Renal pelvis (tissue), 4 donors: Measurements from ENCODE around the gene HOXA7. TPM values are rescaled to one million over a fixed set of nuclear protein-coding genes. Genes with fewer than 3 reads are reported as not detected.

Experiments used
- DNase-seq: peaks from one replicate; pipeline ENCODE4 v3.0.0-alpha.2; 2013
- polyA plus RNA-seq, 3 donors: library from polyadenylated mRNA; unstranded; fragments of 120-200 nt; gene quantifications; one replicate each; pipeline ENCODE4 v1.2.1, GENCODE V29; 2013; ENCODE audit not compliant: insufficient read length in 3 of 3

Gene HOXA7
- polyA plus RNA-seq, 3 donors = 28.1 to 31.7 (median 28.6) TPM

DNA sequence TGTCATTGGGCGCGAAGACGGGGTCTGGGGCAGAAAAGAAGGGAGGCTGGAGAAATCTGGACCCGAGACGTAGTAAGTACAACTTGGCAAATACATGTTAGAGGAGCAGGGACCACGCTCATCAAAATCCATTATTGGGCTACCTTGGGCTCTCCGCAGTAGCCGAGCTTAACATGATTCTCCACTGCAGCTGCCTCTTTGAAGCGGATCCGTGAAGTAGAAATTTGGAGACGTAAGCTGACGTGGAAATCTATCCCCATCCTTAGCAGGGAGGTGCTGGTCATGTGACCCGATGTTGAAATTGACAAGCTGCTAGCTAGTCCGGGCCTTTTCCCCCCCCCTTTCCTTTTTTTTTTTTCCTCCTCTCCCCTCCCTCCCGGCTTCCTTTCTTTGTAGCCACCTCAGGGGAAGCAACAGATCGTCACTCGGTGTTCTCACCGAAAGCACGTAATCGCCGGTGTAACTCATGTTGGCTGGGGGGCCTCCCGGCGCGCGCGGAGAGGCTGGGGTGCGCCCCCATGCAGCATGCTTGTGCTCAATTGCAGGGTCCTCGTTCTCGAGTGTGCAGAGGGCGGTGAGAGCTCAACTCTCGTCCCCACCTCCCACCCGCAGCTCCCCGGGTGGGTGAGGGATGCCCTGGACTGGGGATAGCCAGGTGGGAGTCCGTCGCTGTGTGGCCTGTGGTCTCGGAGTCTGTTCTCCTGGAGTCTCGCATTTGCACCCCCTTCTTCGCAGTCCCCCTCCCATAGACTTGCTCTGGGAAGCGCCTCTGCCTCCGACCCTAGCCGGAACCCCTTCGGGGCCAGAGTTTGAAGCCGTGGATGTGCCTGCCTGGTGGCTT, 28.8 kb upstream of the HOXA7 start, which contains the start of gene HOXA11:
TSS of gene HOXA11 (minus strand) at position 220 of the 841 bp plus-strand sequence. CDS start at position 132, 88 bp downstream.
- DNase-seq = peak; percentile 95

GRCh38 chr7:27184337-27185012, 28.0 kb upstream of the HOXA7 start:
- DNase-seq = no peak

- DNase-seq = no peak
Observed at GRCh38 chr7:27183682-27184336, 27.3 kb upstream of the HOXA7 start.

DNA sequence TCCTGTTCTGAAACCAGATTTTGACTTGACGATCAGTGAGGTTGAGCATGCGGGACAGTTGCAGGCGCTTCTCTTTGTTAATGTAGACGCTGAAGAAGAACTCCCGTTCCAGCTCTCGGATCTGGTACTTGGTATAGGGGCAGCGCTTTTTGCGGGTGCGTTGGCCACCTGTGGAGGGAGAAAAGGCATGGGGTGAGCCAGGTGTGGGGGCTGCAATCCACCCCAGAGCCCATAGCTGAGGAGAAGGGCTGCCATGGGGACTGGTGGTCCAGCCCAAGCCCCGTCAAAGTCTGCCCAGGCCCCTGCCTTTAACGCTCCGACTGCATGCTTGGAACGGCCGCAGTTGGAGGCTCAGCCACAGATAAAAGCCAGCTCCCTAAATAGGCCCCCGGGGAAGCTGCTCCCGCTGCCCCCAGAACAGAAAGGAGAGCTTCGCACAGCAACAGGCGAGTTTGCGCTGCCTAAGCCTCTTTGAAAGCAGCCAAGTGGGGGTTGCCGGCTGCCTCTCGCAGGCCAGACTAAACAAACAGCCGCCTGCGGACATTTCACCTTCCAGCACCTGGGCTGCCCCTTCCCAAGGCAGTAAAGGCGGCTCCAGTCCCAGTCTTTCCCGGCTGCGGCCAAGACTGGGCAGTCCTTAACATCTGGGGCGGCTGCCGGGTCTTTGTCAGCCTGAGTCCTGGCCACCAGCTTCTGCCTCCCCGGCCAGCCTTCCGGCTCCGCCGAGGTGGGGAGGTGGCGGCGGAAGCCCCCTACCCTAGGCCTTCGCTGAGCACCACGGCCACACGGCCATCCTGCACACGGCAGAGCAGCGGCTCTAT, 26.6 kb upstream of the HOXA7 start:
- no peak for DNase-seq

DNA sequence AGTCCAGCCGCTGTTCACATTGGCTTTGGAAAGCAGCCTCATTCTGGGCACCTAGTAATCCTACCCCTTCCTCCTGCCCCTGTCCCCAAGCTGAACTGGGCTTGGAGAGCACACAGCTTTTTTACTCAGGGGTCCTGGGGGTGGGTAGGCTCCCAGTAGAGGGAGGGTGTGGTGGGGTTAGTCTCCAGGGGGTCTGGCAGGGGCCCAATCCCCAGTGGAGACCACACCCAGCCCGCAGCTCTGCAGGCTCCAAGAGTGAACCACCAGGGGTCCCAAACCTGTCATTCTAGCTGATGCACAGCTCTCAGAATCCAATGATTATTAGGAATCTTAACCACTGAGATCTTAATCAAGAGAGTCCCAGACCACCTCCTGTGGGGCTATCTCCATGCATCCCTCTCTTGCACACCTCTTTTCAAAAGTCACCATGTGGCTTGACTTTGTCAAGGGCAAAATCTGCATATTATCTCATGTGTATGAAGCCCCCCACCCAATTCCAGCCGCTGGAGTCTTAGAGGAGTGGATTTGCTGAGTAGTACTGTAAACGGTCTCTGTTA, 25.9 kb upstream of the HOXA7 start:
- DNase-seq = no peak

- DNase-seq = no peak
Observed at GRCh38 chr7:27181795-27182275, 25.4 kb upstream of the HOXA7 start.

- DNase-seq = no peak
Observed at GRCh38 chr7:27180431-27181420, 24.3 kb upstream of the HOXA7 start.

DNA sequence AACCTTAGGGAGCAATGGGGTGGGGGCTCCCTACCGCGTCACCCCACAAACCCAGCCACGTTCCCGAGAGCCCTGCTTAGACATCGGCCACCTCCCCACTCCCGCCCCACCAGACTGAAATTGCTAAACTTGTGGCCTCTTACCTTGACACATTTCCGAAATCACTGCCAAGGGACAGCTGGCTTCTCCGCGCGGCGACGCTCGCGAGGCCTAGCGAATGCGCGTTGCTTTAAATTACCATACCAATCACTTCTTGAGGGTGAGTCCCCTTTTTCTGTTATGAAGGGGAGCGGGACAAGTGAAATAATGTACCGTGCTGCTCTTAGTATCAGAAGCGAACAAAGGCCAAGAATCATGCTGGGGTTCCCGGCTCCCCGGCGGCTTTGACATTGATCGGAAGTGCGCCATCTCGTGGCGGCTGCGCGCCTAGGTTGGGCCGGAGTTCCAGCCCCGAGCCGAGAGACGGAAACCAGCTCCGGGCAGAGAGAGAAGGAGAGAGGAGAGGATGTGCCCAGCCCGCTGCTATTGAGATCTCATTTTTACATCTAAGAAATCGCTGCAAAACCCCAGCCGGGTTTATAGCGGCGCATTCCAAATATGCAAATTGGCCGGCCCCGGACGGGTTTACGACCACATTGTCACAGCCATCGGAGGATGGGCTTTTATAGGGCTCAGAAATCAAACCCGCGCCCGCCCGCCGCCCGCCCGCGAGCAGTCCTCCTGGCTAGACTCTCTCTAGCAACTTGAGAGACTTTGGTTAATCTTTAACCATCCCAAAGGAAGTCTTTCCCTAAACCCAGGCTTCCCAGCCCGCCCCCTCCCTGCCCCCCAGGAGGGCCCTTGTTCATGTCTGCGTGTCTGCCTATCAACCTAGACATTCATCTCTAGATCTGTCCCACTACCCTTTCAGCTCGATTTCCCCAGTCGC, 23.3 kb upstream of the HOXA7 start:
- peak; percentile 93 for DNase-seq

DNA sequence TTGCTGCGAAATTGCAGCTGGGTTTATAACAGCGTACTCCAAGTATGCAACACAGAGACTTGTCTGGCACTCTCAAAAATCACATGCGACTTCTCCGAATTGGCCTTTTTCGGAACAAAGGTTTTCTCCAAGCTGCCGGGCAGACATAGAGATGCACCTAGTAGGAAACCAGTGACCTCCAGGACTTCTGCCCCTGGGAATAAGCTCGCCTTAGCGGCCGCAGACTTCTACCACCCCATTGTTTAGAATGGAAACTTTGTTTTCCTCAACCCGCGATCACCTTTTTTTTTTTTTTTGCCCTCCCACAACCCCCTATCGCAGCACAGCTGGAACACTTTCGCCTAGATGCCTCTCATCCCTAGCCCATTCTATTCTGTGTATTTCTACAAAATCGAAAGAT, 22.6 kb upstream of the HOXA7 start:
- no peak for DNase-seq

DNA sequence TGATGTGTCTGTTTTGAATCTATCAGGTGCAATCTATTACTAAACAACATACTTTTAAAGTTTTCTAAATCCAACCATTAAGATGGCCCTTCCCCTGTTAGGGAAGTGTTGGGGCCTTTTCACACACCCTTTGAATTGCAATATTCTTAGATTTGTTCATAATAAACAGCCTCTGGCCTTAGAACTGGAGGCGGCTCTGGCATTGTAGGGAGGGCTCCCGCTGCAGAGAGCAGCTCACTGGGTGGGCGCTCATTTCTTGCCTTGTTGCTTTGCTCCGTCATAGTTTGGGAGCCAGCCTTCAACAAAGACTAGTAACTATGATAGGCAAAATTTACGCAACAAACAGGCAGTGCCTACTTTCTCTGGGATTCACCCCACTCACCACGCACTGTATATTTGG, 21.9 kb upstream of the HOXA7 start:
- DNase-seq = no peak

DNA sequence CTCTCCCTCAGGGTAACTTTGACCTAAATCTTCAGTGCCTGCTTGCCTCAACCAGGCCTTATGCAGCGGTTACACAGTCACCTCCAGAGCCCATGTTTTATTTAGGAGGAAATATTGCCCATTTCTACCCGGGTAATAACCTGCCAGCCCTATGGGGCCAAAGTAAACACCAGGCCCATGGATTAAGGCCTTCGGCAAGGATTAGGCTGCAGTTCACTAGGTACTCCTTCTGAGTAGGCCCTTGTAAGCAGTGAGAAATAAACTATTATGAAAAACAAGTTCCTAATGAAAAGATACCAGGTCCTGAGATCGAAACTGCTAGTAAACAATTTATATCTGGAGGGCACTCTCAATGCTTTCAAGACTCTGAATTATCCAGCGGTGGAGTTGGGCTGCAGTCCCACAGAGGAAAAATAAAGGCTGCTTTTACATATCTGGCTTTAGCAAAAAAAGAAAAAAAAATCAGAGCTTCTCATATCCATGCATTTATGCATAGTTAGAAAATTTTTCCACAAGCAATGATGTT, 21.4 kb upstream of the HOXA7 start:
- DNase-seq = no peak

DNA sequence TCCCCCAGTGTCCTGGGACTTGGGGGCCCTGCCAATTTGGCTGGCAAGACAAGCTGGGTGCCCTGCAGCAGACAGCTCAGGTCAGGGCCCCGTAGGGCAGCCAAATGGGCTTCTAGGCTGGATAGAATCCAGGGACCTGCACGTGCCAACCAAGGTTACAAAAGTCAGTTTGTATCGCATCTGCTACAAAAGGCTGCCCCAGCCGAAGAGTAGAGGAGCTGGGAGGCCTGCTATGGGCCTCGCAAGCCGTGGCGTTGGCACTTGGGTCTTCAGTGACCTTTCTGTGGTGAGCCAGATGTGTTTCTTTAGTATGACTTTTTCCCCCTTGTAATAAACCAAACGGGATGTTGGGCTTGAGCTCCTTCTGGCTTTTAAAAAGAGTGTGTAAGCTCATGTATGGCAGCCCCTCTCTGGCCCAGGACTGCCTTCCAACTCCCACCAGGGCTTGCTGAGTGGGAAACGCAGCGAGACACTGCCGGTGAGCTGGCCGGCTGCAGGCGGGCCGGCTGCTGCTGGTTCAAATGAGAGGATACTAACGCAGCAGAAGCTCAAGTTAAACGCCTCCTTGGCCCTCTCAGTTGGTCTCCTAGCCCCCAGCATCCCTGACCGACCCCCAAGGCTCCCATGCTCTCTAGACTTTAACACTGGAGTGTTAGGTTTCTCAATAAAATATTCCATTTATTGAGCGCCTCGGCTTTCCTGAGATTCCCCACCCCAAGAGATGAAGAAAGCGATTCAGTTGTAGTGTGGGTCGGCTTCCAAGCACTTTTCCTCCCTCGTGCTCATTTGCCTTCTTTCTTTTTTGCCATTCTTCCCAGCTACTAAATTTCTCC, 20.7 kb upstream of the HOXA7 start:
- DNase-seq = no peak

GRCh38 chr7:27176524-27176845, 20.0 kb upstream of the HOXA7 start:
- DNase-seq = no peak

- no peak for DNase-seq
Observed at GRCh38 chr7:27175626-27176523, 19.4 kb upstream of the HOXA7 start.

GRCh38 chr7:27174874-27175625, 18.6 kb upstream of the HOXA7 start:
- peak; percentile 79 for DNase-seq
